Cortex of kidney (tissue), 1 donor: Measurements from ENCODE around the gene DBH.
"Not testable (repeated sequence)": the region's sequence is repeated elsewhere in the genome, so short reads cannot be mapped to it uniquely, and the experiment has no call there.

Experiments
- DNase-seq: peaks from one replicate; lab custom pipeline; 2025; lab: John Stamatoyannopoulos, UW

DBH gene

DNA sequence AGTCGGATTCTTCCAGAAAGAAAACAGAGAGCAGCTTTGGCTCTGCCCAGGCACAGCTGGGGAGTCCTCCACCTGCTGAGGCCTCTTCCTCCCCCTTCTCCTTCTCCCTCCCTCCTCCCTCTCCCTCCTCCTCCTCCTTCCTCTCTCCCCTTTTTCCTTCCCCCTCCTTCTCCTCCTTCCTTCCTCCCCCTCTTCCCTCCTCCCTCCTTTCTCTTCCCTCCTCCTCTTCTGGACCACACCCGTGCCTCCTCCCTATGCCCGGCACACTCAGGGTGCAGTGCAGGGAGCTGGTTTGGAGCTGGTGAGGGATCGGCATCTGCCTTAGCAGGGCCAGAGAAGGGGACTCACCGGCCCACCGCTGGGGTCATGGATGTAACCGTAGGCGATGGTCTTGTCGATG, 30.2 kb downstream of the DBH start:
- DNase-seq = no peak

DNA sequence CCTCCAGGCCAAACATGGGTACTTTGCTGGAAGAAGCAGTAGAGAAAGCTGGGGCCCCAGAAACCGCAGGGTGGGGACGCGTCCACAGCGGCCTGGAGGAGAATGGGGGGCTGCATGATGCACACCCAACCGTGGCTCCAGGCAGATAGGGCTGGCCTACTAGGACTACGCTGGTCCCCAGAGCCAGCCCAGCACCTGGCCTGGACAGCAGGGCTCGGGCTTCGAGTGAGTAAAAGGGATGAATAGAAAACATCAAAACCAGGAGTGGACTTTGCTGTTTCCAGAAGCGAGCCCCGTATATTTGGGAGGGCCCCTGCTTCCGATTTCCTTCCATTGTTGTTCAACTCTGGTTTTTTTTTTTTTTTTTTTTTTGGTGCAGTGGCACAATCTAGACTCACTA, 30.7 kb downstream of the DBH start:
- DNase-seq = no peak

DNA sequence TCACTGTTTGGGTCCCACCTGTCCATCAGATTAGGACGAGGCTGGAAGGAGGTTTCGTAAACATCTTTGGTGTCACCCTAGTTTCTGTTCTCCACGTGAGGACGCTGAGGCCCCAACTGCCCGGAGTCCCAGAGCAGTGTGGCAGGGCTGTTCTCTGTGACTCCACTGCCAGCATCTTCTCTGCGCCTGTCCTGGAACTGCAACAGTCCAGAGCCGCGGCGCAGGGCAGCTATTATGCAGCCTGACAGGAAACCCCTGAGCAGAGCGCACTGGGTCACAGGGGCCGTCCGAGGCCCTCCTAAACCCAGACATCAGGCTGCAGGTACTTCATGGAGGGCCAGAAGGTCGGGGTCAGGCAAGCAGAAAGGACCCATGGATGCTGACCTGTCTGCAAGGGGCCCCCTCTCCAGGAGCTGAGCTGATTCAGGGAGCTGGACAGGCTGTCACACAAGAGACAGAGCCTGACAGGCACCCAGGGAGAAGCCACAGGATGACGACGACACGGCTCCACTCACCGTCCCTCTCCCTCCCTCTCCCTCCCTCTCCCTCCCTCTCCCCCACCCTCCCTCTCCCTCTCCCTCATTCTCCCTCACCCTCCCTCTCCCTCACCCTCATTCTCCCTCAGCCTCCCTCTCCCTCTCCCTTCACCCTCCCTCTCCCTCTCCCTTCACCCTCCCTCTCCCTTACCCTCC, 31.7 kb downstream of the DBH start:
- DNase-seq = no peak

DNA sequence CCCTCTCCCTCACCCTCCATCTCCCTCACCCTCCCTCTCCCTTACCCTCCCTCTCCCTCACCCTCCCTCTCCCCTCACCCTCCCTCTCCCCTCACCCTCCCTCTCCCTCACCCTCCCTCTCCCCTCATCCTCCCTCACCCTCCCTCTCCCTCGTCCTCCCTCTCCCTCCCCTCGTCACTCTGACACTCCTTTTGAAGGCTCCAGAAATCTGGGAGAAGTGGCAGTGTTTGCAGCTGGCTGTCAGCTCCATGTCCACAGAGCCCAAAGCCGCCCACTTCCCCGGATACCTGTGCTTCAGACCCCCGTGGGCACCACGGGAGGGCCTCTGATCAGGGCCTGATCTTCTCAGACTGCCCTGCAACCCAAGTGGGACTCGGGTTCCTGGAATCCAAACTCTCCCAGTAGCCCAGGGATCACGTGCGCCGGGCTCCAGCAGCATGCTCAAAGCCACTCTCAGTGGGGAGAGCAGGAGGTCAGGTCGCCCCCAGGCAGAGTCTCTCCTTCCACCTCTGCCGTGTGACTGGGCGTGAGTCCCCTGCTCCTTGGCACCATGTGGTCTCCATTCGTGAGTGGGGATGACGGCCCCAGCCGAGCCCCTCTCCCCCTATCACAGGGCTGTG, 33.1 kb downstream of the DBH start:
- DNase-seq = no peak

DNA sequence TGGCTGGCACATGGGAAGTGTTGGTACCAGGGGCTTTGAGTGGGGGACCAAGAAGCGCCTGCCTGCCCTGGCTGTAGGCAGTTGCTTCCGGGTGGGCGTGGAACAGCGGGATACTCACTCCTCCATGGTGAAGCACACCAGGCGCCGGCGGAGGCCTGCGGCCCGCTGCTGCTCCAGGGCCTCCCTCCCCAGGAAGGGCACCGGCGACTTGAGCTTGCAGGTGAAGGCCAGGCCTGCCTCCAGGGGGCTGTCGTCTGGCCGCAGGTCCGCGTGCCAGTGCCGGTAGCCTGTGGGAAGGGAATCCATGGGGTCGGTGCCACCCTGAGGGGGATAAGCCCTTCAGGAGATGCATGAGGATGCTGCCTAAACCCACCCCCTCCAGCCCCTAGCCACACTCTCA, 34.3 kb downstream of the DBH start:
- no peak for DNase-seq

DNA sequence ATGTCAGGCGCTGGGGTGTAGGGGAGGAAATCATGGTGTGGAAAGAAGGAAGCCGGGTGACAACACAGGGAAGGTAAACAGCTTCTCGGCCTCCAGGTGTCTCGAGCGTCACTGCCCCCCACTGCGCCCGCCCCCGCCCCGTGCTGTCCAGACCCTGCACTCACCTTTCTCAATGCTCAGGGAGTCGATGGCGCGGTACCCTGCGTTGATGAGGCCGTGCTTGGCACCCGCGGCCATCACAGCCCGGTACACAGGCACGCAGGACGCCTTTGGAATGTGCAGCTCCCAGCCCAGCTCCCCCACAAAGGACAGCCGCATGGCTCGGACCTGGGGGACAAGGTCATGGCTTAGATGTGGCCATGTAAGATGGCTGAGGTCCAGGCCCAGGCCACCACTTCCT, 35.2 kb downstream of the DBH start:
- no peak for DNase-seq

DNA sequence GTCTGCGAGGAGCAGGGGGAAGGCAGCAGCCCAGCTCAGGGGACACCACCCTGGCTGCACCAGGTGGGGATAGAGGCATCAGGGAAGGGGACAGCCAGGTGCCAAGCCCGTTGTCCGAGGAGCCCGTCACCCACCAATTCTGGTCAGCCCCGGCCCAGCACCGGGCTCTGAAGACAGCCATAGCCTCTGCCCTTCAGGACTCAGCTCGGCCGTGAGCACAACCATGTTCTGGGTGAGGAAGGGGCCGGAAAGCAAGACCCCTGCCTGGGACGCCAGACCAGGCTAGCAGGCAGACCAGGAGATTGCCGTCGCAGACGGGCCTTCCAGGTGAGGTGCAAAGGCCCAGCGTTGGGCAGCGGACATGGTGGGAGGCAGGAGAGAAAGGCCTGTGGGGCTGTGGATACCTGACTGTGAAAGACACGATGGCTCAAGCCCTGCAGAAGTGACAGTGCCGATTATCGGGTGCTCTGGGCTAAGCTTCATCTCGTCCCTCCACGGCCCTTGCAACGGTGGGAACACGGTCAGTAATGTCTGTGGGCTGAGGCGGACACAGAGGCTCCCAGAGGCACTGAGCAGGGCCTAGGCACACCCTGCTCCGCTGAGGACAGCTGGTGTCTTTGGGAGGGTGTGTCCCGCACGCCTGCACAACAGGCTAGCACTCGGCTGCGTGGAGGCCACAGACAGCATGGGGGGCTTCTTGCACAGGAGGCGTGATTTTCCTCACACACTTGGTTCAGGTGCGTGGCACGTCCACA, 36.5 kb downstream of the DBH start:
- no peak for DNase-seq

DNA sequence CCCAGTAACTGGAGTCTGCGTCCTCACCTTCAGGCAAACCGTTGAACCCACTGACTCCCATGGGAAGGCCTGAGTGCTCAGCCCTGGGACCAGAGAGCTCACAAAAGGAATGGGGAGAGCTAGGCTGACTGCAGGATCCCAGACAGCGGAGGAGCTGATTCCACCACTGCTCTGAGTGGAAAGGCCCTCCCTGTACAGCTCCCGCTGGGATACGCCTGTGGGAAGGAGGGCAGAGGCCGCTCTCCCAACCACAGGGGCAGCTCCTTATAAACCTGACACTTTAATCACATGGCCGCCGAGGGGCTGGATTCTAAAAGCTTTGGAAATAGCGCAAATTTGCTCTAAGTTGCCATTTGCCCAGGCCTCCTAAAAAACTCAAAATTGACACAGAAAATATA, 37.1 kb downstream of the DBH start:
- DNase-seq = no peak

DNA sequence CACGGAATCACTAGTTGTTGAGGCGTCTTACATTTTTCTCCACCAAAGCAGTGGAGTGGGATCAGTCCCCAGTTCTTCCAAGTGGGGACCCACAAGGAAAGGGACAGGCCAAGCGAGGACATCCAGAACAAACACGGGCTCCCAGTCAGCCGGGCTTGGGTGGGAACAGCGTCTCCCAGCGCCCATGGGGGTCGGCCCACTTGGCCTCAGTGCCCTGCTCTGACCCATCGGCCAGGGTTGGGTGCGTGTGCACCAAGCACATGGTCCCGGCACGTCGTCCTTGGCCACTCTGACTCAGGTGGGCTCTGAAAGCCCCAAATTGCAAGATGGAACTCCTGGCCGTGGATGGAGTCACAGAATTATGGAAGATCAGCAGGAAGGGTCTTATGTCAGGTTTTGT, 37.9 kb downstream of the DBH start:
- no peak for DNase-seq

DNA sequence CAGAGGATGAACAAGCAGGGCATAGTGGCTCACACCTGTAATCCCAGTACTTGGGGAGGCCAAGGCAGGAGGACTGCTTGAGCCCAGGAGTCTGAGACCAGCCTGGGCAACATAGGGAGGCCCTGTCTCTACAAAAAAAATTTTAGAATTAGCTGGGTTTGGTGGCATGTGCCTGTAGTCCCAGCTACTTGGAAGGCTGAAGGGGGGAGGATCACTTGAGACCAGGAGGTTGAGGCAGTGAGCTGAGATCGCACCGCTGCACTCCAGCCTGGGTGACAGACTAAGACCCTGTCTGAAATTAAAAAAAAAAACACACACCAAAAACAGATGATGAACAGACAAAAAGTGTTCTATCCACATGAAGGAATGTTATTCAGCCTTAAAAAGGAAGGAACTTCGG, 39.6 kb downstream of the DBH start:
- DNase-seq = not testable (repeated sequence)

DNA sequence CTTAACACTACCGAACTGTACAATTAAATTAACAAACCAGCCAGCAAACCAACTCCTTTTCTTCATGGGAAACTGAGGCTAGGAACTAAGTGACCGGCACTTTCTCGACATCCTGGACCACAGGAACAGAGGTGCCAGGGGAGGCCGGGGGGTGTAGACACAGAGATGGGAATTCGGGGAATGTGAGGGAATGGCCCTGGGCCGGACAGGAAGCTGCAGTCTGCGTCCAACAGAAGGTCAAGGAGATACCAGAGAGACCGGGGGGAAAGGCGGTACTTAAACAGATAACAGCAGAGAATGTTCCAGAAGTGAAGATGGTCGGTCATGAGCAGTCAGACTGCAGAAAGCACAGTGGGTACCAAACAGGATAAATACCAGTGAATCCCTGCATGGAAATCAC, 40.3 kb downstream of the DBH start:
- DNase-seq = no peak

DNA sequence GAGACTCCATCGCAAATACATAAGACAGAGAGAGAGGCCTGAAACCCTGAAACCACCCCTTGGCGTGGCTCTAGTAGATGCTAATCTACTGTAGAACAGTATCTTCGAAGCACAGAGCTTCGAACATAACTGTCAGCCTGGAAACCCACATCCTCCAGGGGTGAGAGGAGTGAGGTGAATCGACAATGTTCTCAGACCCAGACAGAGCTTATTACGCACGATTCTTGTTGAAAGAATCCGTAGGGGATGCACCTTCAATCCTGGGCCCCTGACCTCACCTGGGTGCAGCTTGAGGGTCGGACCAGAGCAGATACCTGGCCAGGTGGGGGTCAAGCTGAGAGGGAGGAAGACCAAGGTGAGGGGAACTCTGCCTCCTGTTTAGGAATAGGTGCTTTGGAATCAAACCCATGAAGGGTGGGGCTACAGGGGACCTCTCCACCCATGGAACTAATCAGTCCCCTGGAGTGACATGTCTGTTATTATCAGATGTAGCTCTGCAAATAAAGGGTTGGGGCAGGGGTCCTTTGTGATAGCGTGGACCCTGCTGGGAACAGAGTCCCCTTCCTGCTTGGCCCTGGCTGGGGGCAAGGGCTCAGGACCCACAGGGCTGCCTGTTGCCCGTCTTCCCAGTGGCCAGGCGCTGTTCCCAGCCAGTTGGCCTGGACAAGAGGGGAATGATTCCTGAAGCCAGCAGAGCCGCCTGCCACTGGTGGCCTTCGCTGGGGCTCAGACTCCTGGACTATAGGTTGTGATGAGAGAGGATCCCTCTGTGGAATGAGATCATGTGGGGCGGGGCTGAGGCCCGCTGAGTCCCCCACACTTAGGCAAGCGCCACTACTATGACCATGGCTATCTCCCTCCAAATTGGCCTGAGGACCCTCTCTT, 41.2 kb downstream of the DBH start:
- no peak for DNase-seq

DNA sequence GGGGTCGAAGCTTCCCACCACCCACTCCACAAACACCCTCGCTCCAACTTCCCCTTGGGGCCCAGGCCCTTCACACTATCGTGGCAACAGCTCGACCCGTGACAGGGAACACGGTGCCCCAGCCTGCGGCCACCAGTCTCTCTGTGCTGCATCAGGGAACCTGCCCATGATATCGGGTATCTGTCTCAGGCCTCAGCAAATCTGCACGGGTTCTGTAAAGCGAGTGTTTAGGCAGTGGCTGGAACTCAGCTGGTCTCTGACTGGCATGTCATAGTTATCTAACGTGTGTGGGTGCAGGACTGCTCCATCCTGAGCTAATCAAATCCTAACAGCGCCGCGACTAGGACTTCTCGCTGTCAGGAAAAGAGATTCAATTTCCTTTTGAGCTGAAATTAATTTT, 42.9 kb downstream of the DBH start:
- DNase-seq = no peak

DNA sequence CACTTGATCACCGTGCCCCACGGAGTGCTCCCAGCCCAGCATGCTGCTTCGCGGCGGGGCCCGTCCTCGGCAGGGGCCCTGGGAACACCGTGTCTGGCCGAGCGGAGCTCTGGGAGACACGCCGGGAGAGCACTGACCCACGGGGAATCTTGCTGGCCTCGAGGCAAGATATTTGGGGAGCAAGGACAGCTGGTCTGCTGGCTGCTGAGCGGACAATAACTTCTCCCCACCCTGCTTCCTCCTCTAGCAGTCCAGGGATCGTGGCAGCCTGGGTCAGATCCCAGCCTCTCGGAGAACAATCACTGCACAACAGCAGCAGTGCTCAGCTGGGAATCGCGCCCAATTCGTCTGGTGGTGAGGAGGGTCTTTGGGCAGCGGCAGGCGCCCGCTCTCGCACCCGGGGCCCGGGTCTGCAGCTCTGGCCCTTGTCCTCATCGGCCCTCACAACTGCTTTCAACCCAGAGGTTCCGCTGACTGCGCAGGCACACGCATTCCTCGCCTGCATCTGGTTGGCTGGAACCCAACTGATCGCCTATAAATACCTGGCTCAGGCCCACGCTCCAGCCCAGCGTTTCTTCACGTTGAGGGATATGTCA, 43.4 kb downstream of the DBH start:
- DNase-seq = no peak

DNA sequence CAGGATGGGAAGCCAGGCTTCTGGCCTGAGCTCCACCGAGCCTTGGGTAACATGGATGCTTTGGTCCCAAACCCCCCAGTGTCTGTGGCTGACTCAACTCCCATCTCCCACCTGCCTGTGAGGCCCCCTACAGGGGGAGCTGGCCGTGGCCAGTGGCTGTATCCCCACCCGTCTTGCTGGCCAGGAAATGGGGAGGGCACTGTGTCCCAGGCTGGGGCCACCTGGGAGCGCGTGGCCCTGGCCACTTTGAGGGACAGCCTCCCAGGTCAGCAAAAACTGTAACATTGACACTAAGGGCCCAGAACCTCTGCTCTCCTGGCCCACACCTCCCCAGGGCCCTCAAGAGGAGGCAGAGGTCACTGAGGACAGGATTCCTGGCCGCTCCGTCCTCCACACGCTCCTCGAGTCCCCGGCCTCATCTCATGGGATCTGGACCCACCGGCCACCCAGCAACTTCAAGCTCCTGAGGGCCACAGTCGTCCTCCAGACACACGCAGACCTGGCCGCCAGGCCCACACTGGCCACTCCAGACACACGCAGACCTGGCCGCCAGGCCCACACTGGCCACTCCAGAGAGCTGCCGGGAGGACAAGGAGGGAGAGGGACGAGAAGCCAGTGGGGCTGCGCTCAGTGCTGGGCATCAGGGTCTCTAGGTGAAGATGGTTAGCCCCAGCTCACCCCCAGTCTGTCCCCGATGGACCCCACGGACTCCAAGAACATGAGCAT, 44.2 kb downstream of the DBH start:
- DNase-seq = no peak

DNA sequence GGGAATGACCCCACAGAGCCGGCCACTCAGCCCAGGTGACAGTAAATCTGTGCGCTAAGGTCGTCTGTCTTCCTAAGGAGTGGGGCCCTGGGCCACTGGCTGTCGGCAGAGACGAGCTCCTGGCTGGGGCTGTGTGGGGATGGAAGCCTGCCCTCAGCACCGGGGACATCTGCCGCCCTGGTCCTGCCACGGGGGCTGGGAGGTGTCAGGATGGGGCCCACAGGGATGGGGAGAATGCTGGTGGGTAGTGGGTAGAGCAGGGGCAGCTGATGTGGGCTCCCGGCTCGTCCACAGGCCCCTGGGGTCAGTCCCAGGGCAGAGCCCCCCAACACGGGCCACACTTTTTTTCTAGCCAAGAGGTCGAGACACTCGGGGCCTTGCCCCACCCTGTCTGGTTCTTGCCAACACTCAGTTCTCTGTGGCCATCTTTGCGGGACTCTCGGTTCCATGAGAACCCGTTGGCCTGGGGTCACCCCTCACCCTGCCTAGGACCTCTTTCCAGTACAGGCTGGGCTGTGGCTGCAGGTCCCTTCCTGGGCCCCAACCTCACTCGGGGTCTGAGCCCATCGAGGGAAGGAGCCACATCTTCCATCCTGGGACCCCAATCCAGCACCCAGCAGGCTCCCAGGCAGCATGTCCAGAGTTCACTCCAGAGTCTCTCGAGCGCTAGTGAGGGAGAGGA, 45.0 kb downstream of the DBH start:
- DNase-seq = no peak

DNA sequence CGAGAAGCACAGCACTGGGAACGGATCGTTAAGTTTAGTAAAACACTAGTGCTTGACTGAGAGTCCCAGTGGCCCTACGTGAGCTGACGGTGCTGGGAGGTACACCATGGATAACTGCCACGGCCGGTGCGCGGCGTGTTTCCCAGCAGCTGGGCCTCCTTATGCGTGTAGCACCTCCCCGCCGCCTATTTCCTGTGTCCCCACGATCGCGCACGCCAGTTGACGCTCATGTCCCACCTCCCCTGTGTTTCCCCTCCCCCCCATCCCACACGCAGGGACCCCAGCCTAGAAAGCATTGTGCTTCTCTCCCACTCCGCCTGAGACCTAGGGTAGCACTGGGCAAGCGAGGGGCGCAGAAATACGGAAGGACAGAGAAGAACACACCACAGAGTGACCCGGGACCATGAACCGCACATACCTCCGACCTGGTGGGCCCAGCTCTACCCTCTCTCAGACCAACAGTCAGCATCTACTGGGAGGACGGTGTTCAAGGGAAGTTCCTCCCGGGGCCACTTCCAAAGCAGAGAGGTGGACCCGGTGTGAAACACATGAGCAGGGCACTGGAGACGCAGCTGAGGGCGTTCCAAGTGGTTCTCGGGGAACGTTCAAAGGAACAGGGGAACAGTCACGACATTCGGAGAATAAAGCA, 45.6 kb downstream of the DBH start:
- no peak for DNase-seq

DNA sequence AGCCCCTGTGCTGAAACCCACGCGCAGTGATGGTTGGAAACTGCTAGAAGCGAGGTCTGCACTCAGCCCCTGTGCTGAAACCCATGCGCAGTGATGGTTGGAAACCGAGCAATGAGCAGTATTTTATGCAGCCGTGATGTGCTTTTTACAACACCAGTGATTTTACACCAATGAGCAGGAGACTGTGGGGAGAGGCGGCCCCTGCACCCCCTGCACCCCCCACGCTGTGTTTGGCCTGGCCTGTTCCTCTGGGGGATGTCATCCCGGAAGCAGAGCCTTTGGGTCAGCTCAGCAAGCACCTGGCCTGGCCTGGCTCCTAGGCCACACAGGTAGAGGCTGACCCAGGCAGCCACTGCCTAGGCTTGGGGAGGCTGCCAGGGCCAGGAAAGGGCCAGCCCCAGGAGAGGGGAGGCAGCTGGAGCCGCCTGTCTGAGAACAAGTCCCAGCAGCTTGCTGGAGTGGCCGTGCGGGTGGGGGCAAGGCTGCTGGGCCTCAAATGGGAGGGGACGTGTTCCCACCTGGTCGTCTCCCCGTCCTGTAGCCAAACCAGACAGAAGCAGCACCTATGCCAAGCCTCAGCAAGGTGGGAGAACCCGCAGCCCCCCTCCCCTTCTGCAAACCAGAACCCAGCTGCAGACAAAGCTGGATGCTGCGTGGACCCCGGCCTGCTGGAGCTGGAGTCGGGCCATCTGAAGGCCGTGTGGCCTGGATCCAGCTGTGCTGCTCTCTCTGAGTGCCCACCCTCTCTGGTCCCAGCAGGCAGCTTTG, 46.8 kb downstream of the DBH start:
- DNase-seq = no peak

DNA sequence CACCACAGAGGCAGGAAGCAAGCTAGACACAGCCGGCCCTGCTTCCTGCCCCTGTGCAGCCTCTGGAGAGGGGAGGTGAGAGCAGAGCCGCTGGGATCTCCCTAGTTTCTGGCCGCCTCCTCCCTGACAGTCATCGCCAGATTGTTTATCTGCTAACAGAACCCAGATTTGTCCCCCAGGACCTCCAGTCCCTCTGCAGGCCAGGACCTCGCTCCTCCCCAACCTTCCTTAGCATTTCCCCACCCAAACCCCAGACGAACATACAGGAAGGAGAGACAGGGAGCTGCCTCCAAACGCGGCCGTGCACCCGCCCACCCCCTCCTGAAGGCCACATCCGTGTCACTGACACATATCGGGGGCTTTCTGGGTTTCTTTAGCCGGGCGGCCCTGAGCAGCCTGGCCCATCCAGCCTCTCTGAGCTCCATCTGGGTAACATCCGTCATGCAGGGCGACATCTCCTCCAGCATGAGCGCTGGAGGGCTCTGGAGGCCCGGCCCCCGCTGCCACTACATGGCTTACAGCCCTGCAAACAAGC, 47.5 kb downstream of the DBH start:
- DNase-seq = no peak
